ENCODE data around the gene PLEKHH2. TPM values are rescaled to one million over a fixed set of nuclear protein-coding genes. Genes with fewer than 3 reads are reported as not detected.

PLEKHH2 gene
- total RNA-seq, 1 experiment from 2014 or later = 0.93 TPM

DNA sequence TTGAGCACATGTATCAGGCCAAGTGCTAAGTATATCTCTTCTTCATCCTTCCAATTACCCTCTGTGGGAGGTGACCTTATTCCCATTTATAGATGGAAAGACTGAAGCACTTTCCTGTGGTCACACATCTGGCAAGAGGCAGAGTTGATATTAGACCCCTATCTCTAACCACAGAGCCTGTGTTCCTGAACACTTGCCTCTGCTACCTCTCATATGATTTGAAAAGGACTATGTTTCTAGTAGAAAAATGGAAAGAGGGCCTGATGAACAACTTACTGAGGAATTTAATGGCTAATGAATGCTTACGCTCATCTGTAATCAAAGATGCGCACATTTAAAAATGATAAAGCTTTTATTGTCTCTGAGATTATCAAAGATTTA, 90.6 kb downstream of the PLEKHH2 start:
- Mint-ChIP-seq H3K4me3 (ENCODE audit: unreplicated experiment) (no peak overlapping the region), H3K27me3 (ENCODE audit: insufficient read depth, unreplicated experiment) (no peaks in the 10 kb centered on the region)

DNA sequence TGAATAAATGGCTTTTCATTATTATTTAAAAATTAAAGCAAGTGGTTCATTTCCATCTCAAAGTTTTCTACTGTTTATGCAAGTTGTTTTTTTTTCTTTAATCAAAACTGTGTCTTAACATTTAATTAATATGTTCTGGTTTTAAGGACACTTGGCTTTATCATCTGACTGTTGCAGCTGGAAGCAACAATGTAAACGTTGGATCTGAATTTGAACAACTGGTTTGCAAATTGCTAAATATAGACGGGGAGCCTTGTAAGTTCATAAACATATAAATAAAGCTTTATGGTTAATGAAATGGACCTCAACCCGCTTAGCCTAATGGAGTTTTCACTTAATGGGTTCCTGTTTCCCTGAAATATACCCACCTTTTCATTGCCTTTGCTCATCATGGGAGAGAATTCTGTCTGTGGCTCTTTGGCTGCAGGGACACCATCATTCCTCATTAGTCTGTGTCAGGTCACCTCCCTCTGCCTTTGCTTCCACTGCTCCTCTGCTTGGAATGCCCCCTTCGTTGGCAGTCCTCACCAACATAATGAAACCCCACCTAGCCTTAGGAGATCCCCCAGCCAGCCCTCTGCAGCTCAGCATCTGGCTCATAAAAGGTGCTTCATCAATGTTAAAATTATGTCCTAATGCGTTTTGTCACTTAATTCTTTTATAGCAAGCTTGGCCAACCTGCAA, 92.6 kb downstream of the PLEKHH2 start:
- DNase-seq (ENCODE audit: unreplicated experiment) = no peak
- no peaks in the 10 kb centered on the region for H3K27me3 Mint-ChIP-seq (ENCODE audit: insufficient read depth, unreplicated experiment)
- H3K36me3 Mint-ChIP-seq (ENCODE audit: insufficient read depth, unreplicated experiment) = no peaks in the 10 kb centered on the region
- H3K4me3 Mint-ChIP-seq (ENCODE audit: unreplicated experiment) = no peak overlapping the region
- H3K4me1 Mint-ChIP-seq (ENCODE audit: insufficient read depth, unreplicated experiment) = no peaks in the 10 kb centered on the region
- BruUV-seq (replicated peaks) = no TSS peak
- no peak for TF ChIP-seq CTCF (IDR thresholded peaks at IDR 0.05; ENCODE audit: unreplicated experiment)
- intact Hi-C loops (cut with micrococcal nuclease) = no loop called here
- H3K9me3 Mint-ChIP-seq (ENCODE audit: unreplicated experiment) = no peaks in the 10 kb centered on the region
- H3K27ac Mint-ChIP-seq (ENCODE audit: low read depth, unreplicated experiment) = no peak overlapping the region
- CTCF ChIA-PET = no interaction called here
- POLR2A ChIA-PET = interaction anchor here (0.9 kb wide), 1 partner anchor 88 kb away, joined by 3 read pairs; no protein-coding TSS in a partner anchor

More for the DNA sequence above, 90.6 kb downstream of the PLEKHH2 start:
- BruUV-seq (replicated peaks) = no TSS peak
- POLR2A ChIA-PET = no interaction called here
- H3K9me3 Mint-ChIP-seq (ENCODE audit: unreplicated experiment) = no peaks in the 10 kb centered on the region
- intact Hi-C loops (cut with micrococcal nuclease) = no loop called here
- TF ChIP-seq CTCF (IDR thresholded peaks at IDR 0.05; ENCODE audit: unreplicated experiment) = no peak
- DNase-seq (ENCODE audit: unreplicated experiment) = no peak
- CTCF ChIA-PET = no interaction called here
- no peak overlapping the region for H3K27ac Mint-ChIP-seq (ENCODE audit: low read depth, unreplicated experiment)
- no peaks in the 10 kb centered on the region for H3K4me1 Mint-ChIP-seq (ENCODE audit: insufficient read depth, unreplicated experiment)
- no peaks in the 10 kb centered on the region for H3K36me3 Mint-ChIP-seq (ENCODE audit: insufficient read depth, unreplicated experiment)

- Mint-ChIP-seq H3K9me3 (ENCODE audit: unreplicated experiment) (no peaks in the 10 kb centered on the region), H3K27me3 (ENCODE audit: insufficient read depth, unreplicated experiment) (no peaks in the 10 kb centered on the region), H3K27ac (ENCODE audit: low read depth, unreplicated experiment) (no peak overlapping the region), H3K36me3 (ENCODE audit: insufficient read depth, unreplicated experiment) (no peaks in the 10 kb centered on the region), H3K4me1 (ENCODE audit: insufficient read depth, unreplicated experiment) (no peaks in the 10 kb centered on the region), H3K4me3 (ENCODE audit: unreplicated experiment) (no peak overlapping the region)
- intact Hi-C loops (cut with micrococcal nuclease) = no loop called here
- ChIA-PET CTCF (no interaction called here), POLR2A (no interaction called here)
- TF ChIP-seq CTCF (IDR thresholded peaks at IDR 0.05; ENCODE audit: unreplicated experiment) = no peak
- DNase-seq (ENCODE audit: unreplicated experiment) = no peak
- no TSS peak for BruUV-seq (replicated peaks)
Observed at GRCh38 chr2:43731211-43731610, 94.2 kb downstream of the PLEKHH2 start.

- BruUV-seq (replicated peaks) = no TSS peak
- no peak for TF ChIP-seq CTCF (IDR thresholded peaks at IDR 0.05; ENCODE audit: unreplicated experiment)
- peaks cover 11% of the 10 kb centered on the region for H3K4me1 Mint-ChIP-seq (ENCODE audit: insufficient read depth, unreplicated experiment)
- no peak overlapping the region for H3K4me3 Mint-ChIP-seq (ENCODE audit: unreplicated experiment)
- ChIA-PET CTCF (interaction anchor here (0.6 to 1.2 kb wide), 3 partner anchors 21 to 23 kb away, joined by 3 to 4 read pairs (median 4); no protein-coding TSS in a partner anchor), POLR2A (no interaction called here)
- H3K27me3 Mint-ChIP-seq (ENCODE audit: insufficient read depth, unreplicated experiment) = no peaks in the 10 kb centered on the region
- H3K36me3 Mint-ChIP-seq (ENCODE audit: insufficient read depth, unreplicated experiment) = no peaks in the 10 kb centered on the region
- H3K9me3 Mint-ChIP-seq (ENCODE audit: unreplicated experiment) = no peaks in the 10 kb centered on the region
- no peak for DNase-seq (ENCODE audit: unreplicated experiment)
- no peak overlapping the region for H3K27ac Mint-ChIP-seq (ENCODE audit: low read depth, unreplicated experiment)
- intact Hi-C loops (cut with micrococcal nuclease) = no loop called here
Observed at GRCh38 chr2:43736637-43737036, 99.6 kb downstream of the PLEKHH2 start.
